BLaER1 (cell line): ENCODE results near the gene METTL22.
"Not testable (repeated sequence)": the region's sequence is repeated elsewhere in the genome, so short reads cannot be mapped to it uniquely, and the experiment has no call there.

Source experiments
- H3K27ac ChIP-seq: shearing (Covaris generic); formaldehyde crosslinking; 2 replicates; pipeline ENCODE4 v1.8.1; 2022
- H3K27me3 ChIP-seq: shearing (Covaris generic); formaldehyde crosslinking; 2 replicates; pipeline ENCODE4 v1.8.1; 2022
- H3K36me3 ChIP-seq: shearing (Covaris generic); formaldehyde crosslinking; 2 replicates; pipeline ENCODE4 v1.8.1; 2022
- H3K4me1 ChIP-seq: shearing (Covaris generic); formaldehyde crosslinking; 2 replicates; pipeline ENCODE4 v1.8.1; 2022
- H3K4me2 ChIP-seq: shearing (Covaris generic); formaldehyde crosslinking; 2 replicates; pipeline ENCODE4 v1.8.1; 2022
- H3K4me3 ChIP-seq: shearing (Covaris generic); formaldehyde crosslinking; 2 replicates; pipeline ENCODE4 v1.8.1; 2022
- H3K9ac ChIP-seq: shearing (Covaris generic); formaldehyde crosslinking; 2 replicates; pipeline ENCODE4 v1.8.1; 2022
- H3K9me3 ChIP-seq: shearing (Covaris generic); formaldehyde crosslinking; 2 replicates; pipeline ENCODE4 v1.8.1; 2022
- H4K20me1 ChIP-seq: shearing (Covaris generic); formaldehyde crosslinking; 2 replicates; pipeline ENCODE4 v1.8.1; 2022
- Cebpa-rat ChIP-seq: shearing (Covaris generic); IDR thresholded peaks from 2 replicates; pipeline ENCODE4 v1.8.1; 2022

The METTL22 gene

DNA sequence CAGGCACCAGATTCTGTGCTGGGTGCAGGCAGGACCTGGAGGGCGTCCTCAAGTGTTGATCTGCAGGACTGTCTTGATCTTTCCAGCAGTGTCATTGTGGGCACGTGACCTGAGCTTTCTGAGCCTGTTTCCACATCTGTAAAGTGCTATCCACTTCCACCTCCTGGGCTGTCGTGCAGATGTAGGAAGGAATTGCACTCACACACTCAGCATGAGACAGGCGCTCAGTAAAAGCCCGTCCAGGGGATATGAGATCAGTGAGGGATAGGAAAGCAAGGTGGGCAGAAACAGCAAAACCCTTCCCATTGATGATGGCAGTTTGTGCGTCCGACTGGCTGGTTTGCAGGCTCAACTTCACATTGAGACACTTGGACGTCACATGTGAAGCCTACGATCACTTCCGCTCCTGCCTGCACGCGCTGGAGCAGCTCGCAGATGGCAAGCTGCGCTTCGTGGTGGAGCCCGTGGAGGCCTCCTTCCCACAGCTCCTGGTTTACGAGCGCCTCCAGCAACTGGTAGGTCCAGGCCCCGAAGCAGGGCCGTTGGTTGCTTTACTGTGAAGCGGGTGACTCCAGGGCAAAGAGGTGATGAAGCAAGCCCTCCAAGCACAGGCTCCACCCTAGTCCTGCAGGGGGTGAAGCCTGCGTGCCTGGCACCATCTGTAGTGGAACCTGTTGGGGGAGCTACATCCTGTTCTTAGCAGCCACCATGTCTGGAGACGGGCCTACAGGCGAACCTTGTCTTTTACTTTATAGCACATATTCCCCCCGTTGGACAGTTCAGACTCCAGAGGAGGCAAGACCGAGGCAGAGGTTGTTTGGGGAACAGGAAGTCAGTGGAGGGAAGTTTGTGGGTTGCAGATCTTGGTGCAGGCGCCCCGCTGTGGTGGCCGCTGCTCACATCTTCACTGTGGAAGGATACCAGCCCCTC is 23.0 kb downstream of the METTL22 start:
- Histone ChIP-seq H3K27me3 (no peaks in the 10 kb centered on the region), H3K9ac (peak overlapping the region; percentile 60; the same call in 1 of the 2 replicates), H3K4me2 (peak overlapping the region; percentile 62), H3K9me3 (no peaks in the 10 kb centered on the region), H3K27ac (peak overlapping the region; percentile 58), H3K4me3 (no peak overlapping the region), H4K20me1 (no peaks in the 10 kb centered on the region), H3K36me3 (peaks cover 94% of the 10 kb centered on the region), H3K4me1 (peaks cover 56% of the 10 kb centered on the region)
- TF ChIP-seq Cebpa-rat, result no peak

DNA sequence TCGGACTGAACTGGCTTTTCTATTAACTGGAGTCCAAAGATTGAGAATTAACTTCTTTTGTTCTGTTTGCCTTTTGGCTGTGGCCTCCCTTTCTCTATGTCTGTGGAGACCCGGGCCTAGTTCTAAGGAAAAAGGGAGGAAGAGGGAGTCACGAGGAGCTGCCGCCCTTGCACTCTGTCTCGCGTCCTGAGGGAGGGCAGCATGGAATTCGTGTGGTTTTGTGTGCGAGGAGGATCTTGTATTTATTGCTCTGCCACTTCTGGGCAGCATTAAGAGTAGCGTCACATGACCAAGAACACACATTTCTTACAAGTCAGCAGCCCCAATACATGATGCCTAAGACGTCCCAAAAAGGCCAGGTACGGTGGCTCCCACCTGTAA is 23.6 kb downstream of the METTL22 start:
- Histone ChIP-seq H3K4me3 (no peak overlapping the region), H4K20me1 (no peaks in the 10 kb centered on the region), H3K4me2 (peak overlapping the region; percentile 62), H3K27me3 (no peaks in the 10 kb centered on the region), H3K4me1 (peaks cover 49% of the 10 kb centered on the region), H3K9me3 (no peaks in the 10 kb centered on the region), H3K9ac (peak overlapping the region; percentile 60; the same call in 1 of the 2 replicates), H3K27ac (peak overlapping the region; percentile 58), H3K36me3 (peaks cover 94% of the 10 kb centered on the region)
- no peak for TF ChIP-seq Cebpa-rat

DNA sequence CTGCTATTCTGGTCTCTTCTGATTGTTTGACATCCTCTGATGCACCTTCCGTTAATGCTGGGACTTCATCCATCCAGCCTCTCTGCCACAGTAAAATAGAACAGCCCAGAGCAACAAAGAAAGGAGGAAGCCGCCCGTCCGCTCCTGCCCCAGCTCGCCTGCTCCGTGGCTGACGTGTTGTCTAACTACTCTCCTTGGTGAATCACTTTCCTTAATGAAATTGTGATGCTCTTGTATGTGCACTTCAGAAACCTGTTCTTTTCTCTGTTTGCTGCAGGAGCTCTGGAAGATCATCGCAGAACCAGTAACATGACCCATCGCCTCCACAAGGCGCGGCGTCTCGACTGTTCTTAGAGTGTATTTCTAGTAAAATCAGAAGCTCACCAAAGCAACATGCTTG is 24.3 kb downstream of the METTL22 start:
- H3K9me3 ChIP-seq, result no peaks in the 10 kb centered on the region
- H3K36me3 ChIP-seq, result peaks cover 94% of the 10 kb centered on the region
- H3K9ac ChIP-seq, result no peak overlapping the region
- peaks cover 47% of the 10 kb centered on the region for H3K4me1 ChIP-seq
- H3K4me3 ChIP-seq, result no peak overlapping the region
- no peaks in the 10 kb centered on the region for H3K27me3 ChIP-seq
- no peak overlapping the region for H3K4me2 ChIP-seq
- no peak overlapping the region for H3K27ac ChIP-seq
- no peak for TF ChIP-seq Cebpa-rat
- H4K20me1 ChIP-seq, result no peaks in the 10 kb centered on the region

DNA sequence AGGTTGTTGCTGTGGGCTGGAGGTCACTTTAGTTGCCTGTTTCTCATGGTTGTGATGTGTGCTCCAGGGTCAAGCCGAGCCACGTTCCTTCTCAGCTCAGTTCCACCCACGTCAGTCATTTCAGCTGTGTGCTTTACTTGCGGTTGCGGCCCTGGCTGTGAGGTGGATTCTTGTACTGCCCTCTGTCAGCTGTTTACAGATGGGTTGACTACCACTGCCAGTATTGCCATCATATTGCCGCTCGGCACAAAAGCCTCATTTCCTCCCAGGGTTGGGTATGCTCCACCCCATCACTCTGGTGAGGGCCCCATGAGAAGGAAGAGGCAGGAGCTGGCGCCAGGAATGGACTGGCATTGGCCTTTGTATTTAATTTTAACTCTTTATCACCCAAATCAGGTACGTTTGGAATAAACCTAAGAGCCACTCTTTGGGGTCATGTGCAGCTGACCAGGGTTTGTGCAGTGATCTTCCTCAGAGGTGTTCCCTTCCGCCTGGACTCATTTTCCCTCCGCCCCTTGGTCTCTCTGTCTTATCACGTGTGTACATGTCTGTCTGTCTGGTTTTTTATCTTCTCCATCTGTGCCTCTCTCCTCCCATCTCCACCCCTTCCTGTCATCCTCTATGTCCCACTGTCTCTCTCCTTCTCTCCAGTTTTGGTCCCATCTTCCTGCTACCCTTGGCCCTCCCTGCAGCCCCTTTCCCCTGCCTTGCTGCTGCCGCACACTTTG is 25.0 kb downstream of the METTL22 start:
- H3K36me3 ChIP-seq, result peaks cover 88% of the 10 kb centered on the region

DNA sequence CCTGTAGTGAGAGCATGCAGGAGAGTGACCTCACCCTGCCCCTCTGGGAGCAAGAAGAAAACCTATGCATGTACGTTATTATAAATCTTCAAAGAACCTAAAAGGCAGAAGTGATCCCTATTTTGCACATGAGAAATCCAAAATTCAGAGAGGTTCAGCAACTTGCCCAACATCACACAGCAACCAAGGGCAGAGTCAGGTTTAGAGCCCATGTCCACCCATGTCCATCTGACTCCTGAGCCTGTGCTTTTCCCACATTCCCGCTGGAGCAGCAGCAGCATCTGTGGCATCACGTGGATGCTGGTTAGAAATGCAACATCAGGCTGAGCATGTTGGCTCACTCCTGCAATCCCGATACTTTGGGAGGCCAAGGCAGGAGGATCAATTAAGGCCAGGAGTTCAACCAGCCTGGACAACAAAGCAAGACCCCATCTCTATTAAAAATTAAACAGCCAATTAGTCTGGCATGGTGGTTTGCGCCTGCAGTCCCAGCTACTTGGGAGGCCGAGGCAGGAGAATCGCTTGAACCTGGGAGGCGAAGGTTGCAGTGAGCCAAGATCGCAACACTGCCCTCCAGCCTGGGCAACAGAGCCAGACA is 26.3 kb downstream of the METTL22 start:
- no peak overlapping the region for H3K4me2 ChIP-seq
- no peaks in the 10 kb centered on the region for H3K9me3 ChIP-seq
- no peak overlapping the region for H3K4me3 ChIP-seq
- no peaks in the 10 kb centered on the region for H4K20me1 ChIP-seq
- H3K36me3 ChIP-seq, result peaks cover 75% of the 10 kb centered on the region
- no peak overlapping the region for H3K9ac ChIP-seq
- H3K27ac ChIP-seq, result no peak overlapping the region
- peaks cover 27% of the 10 kb centered on the region for H3K4me1 ChIP-seq
- H3K27me3 ChIP-seq, result no peaks in the 10 kb centered on the region
- no peak for TF ChIP-seq Cebpa-rat

More for the DNA sequence above, 25.0 kb downstream of the METTL22 start:
- Histone ChIP-seq H3K27ac (no peak overlapping the region), H3K9ac (no peak overlapping the region), H3K27me3 (no peaks in the 10 kb centered on the region), H3K9me3 (no peaks in the 10 kb centered on the region), H3K4me2 (no peak overlapping the region), H3K4me1 (peaks cover 40% of the 10 kb centered on the region), H3K4me3 (no peak overlapping the region), H4K20me1 (no peaks in the 10 kb centered on the region)
- no peak for TF ChIP-seq Cebpa-rat

DNA sequence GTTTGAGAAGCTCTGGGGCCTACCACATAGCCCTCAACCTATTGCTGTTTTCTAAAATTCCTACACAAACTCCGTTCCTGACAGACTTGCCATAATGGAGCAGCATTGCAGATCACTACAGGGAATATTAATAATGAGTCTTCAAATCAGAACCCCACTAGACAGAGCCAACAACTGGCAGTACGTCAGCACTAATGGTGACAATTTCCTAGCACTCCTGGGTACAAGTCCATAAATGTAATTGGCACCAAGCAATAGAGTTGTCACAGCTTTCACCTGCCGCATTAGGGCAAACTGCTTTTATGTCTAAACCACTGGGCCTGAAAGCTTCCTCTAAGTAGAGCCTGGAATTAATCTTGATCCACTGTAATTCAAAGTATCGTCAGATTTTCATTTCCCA is 27.4 kb downstream of the METTL22 start:
- Histone ChIP-seq H3K4me1 (peaks cover 17% of the 10 kb centered on the region), H3K36me3 (peaks cover 64% of the 10 kb centered on the region), H3K9me3 (no peaks in the 10 kb centered on the region), H3K27me3 (no peaks in the 10 kb centered on the region), H3K4me2 (no peak overlapping the region), H3K9ac (no peak overlapping the region), H3K27ac (no peak overlapping the region), H3K4me3 (no peak overlapping the region), H4K20me1 (no peaks in the 10 kb centered on the region)
- no peak for TF ChIP-seq Cebpa-rat

DNA sequence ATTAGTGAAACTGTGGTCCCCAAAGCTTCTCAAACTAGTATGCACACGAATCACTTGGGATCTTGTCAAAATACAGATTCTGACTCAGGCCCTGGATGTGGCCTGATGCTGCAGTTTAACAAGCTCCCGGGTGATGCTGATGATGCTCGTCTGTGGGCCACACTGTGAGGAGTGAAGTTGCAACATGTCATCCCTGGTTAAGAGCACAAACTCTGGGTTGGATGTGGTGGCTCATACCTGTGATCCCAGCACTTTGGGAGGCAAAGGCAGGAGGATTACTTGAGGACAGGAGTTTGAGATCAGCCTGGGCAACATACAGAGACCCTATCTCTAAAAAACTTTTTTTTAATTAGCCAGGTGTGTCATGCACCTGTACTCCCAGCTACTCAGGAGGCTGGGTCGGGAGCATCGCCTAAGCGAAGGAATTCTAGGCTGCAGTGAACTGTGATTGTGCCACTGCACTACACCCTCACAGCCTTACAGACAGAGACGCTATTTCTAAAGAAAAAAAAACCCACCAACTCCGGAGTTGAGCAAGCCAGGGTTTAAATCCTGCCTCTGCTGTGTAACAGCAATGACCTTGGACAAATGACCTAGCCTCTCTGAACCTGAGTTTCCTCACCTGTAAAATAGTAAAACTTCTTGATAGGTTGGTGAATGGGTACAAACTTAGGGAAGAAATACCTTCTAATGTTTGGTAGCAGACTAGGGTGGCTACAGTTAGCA is 28.5 kb downstream of the METTL22 start:
- H3K4me2 ChIP-seq, result no peak overlapping the region
- H3K4me3 ChIP-seq, result no peak overlapping the region
- no peaks in the 10 kb centered on the region for H4K20me1 ChIP-seq
- H3K27ac ChIP-seq, result no peak overlapping the region
- H3K36me3 ChIP-seq, result peaks cover 53% of the 10 kb centered on the region
- H3K27me3 ChIP-seq, result no peaks in the 10 kb centered on the region
- no peaks in the 10 kb centered on the region for H3K9me3 ChIP-seq
- H3K4me1 ChIP-seq, result peaks cover 5% of the 10 kb centered on the region
- TF ChIP-seq Cebpa-rat, result no peak
- no peak overlapping the region for H3K9ac ChIP-seq

DNA sequence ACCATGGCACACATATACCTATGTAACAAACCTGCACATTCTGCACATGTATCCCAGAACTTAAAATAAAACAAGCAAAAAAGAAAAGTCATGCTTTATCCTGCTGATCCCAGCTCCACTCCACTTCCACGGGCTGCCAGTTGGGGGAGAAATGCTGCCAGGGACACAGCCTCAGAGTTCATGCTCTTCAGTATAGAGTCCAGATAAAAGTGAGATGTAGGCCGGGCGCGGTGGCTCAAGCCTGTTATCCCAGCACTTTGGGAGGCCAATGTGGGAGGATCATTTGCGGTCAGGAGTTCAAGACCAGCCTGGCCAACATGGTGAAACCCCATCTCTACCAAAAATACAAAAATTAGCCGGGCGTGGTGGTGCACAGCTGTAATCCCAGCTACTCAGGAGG is 30.5 kb downstream of the METTL22 start:
- not testable (repeated sequence) for H3K9ac ChIP-seq, H3K4me3 ChIP-seq, H3K9me3 ChIP-seq, H3K4me2 ChIP-seq, H4K20me1 ChIP-seq, H3K4me1 ChIP-seq, H3K27ac ChIP-seq, H3K27me3 ChIP-seq
- H3K36me3 ChIP-seq, result peaks cover 33% of the 10 kb centered on the region

DNA sequence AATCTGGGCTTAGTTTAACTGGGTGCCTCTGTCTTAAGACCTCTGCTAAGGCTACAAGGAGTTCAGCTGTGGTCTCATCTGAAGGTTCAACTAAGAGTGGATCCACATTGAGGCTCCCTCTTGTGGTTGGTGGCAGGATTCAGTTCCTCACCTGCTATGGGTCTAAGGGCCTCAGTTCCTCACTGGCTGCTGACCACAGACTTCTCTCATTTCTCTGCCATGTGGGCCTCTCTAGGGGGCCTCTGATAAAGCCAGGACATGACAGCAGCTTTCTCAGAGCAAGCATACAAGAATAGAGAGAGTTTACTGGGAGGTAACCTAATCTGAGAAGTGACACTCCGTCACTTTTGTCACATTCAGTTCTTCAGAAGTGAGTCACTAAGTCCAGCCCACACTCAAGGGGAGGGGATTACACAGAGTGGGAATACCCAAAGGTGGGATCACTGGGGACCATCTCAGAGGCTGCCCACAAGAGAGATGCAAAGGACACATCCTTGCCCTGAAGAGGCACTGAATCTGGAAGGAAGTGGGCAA is 33.8 kb downstream of the METTL22 start:
- Histone ChIP-seq H3K4me2 (no peak overlapping the region), H3K4me3 (no peak overlapping the region), H3K9me3 (no peaks in the 10 kb centered on the region), H3K4me1 (no peaks in the 10 kb centered on the region), H3K27me3 (no peaks in the 10 kb centered on the region), H3K9ac (no peak overlapping the region), H3K36me3 (peaks cover under 1% of the 10 kb centered on the region), H4K20me1 (no peaks in the 10 kb centered on the region), H3K27ac (no peak overlapping the region)
- no peak for TF ChIP-seq Cebpa-rat
